MM.1S (cell line): ENCODE data around the gene PHACTR1.

Experiments used
- EZH2phosphoT487 ChIP-seq: fragments of 300-600 bp; sonication (generic); IDR thresholded peaks from 2 replicates; pipeline ENCODE4 v1.6.1; 2018; ENCODE audit warnings: antibody characterized with exemption, low read length
- TF ChIP-seq, protein P1 (sequence below): fragments of 300-600 bp; sonication (generic); IDR thresholded peaks from 2 replicates; pipeline ENCODE4 v1.5.1; 2016; ENCODE audit warnings: antibody characterized with exemption, low read length, mixed read lengths

DNA sequence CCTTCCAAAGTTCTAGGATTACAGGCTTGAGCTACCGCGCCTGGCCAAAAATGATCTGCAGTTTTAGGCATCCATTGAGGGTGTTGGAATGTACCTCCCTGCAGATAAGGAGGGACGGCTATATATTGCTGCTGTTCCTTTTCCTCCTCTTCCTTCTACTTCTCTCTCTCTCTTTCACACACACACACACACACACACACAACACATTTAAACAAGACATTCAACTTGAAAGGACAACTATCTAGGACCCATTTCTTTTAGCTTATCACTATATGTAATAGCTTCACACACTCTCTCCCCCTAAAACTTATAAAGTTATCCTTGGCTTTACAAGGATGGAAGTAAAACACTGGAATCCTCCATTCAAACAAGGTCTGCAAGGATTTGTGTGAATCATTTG lies 260.6 kb downstream of the PHACTR1 start:
- TF ChIP-seq, protein P1, sequence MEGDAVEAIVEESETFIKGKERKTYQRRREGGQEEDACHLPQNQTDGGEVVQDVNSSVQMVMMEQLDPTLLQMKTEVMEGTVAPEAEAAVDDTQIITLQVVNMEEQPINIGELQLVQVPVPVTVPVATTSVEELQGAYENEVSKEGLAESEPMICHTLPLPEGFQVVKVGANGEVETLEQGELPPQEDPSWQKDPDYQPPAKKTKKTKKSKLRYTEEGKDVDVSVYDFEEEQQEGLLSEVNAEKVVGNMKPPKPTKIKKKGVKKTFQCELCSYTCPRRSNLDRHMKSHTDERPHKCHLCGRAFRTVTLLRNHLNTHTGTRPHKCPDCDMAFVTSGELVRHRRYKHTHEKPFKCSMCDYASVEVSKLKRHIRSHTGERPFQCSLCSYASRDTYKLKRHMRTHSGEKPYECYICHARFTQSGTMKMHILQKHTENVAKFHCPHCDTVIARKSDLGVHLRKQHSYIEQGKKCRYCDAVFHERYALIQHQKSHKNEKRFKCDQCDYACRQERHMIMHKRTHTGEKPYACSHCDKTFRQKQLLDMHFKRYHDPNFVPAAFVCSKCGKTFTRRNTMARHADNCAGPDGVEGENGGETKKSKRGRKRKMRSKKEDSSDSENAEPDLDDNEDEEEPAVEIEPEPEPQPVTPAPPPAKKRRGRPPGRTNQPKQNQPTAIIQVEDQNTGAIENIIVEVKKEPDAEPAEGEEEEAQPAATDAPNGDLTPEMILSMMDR, result no peak
- TF ChIP-seq EZH2phosphoT487, result no peak
